Loucy (cell line): Measurements from ENCODE around the gene QPCTL.
A peak's percentile ranks its signal among the peaks of the same experiment; 100 is the strongest.
"Not testable (repeated sequence)": the region's sequence is repeated elsewhere in the genome, so short reads cannot be mapped to it uniquely, and the experiment has no call there.

ENCODE experiments used
- H2AFZ ChIP-seq: fragments of 200-600 bp; sonication (generic); 2 replicates; pipeline ENCODE4 v1.6.0; 2016; ENCODE audit warnings: antibody characterized with exemption, mild to moderate bottlenecking, low read length, moderate library complexity
- H3F3A ChIP-seq: fragments of 200-600 bp; 2 replicates; pipeline ENCODE4 v1.6.0; 2016; ENCODE audit warnings: antibody characterized with exemption, low read depth, mild to moderate bottlenecking
- H3K27me3 ChIP-seq: fragments of 200-600 bp; sonication (generic); 2 replicates; pipeline ENCODE4 v1.6.1; 2014; ENCODE audit warnings: low read length, mild to moderate bottlenecking; ENCODE audit not compliant: insufficient read depth, poor library complexity, severe bottlenecking
- H3K36me3 ChIP-seq: fragments of 200-600 bp; sonication (generic); 2 replicates; pipeline ENCODE4 v1.6.1; 2016; ENCODE audit warnings: low read length; ENCODE audit not compliant: insufficient read depth
- H3K4me1 ChIP-seq: fragments of 200-600 bp; sonication (generic); 2 replicates; pipeline ENCODE4 v1.5.1; 2014; ENCODE audit warnings: low read length, mild to moderate bottlenecking; ENCODE audit not compliant: insufficient read depth, poor library complexity, severe bottlenecking
- H3K4me2 ChIP-seq: fragments of 200-600 bp; sonication (generic); 2 replicates; pipeline ENCODE4 v1.6.0; 2014; ENCODE audit warnings: antibody characterized with exemption, low read length, low read depth, mild to moderate bottlenecking; ENCODE audit not compliant: poor library complexity, severe bottlenecking
- H3K4me3 ChIP-seq: fragments of 200-600 bp; sonication (generic); 2 replicates; pipeline ENCODE4 v1.5.1; 2014; ENCODE audit warnings: low read length, mild to moderate bottlenecking, mixed read lengths; ENCODE audit not compliant: poor library complexity, severe bottlenecking
- H3K79me2 ChIP-seq: fragments of 200-600 bp; sonication (generic); 2 replicates; pipeline ENCODE4 v1.6.1; 2014; ENCODE audit warnings: low read length; ENCODE audit not compliant: insufficient read depth
- H3K9ac ChIP-seq: fragments of 200-600 bp; sonication (generic); 2 replicates; pipeline ENCODE4 v1.6.0; 2014; ENCODE audit warnings: mild to moderate bottlenecking, low read depth, low read length, moderate library complexity; ENCODE audit not compliant: poor library complexity, severe bottlenecking
- H3K9me2 ChIP-seq: fragments of 200-600 bp; sonication (generic); replicated peaks from 2 replicates; pipeline ENCODE4 v1.6.1; 2016; ENCODE audit warnings: low read depth, low read length, mixed read lengths
- H3K9me3 ChIP-seq: fragments of 200-600 bp; sonication (generic); 2 replicates; pipeline ENCODE4 v1.6.1; 2014; ENCODE audit warnings: mild to moderate bottlenecking, antibody characterized with exemption, low read length, low read depth; ENCODE audit not compliant: insufficient read depth
- H4K20me1 ChIP-seq: fragments of 200-600 bp; sonication (generic); 2 replicates; pipeline ENCODE4 v1.6.0; 2014; ENCODE audit warnings: antibody characterized with exemption, low read length, mild to moderate bottlenecking; ENCODE audit not compliant: insufficient read depth, poor library complexity, severe bottlenecking
- EZH2phosphoT487 ChIP-seq: fragments of 200-600 bp; IDR thresholded peaks from 2 replicates; pipeline ENCODE4 v1.6.1; 2018; ENCODE audit warnings: antibody characterized with exemption, mild to moderate bottlenecking, moderate library complexity, borderline replicate concordance
- TF ChIP-seq, protein P1 (sequence below): fragments of 200-600 bp; sonication (generic); conservative IDR thresholded peaks from 2 replicates; pipeline ENCODE4 v1.5.1; 2014; ENCODE audit warnings: mild to moderate bottlenecking, antibody characterized with exemption, low read length

QPCTL gene

DNA sequence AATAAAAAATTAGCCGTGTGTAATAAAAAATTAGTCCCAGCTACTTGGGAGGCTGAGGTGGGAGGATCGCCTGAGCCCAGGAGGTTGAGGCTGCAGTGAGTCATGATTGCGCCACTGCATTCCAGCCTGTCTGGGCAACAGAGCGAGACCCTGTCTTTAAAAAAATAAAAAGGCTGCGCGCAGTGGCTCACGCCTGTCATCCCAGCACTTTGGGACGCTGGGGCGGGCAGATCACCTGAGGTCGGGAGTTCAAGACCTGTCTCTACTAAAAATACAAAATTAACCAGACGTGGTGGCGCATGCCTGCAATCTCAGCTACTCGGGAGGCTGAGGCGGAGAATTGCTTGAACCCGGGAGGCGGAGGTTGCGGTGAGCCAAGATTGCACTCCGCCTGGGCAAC, 36.2 kb downstream of the QPCTL start:
- not testable (repeated sequence) for H2AFZ ChIP-seq, H3K9me3 ChIP-seq, H3K36me3 ChIP-seq, H3K4me3 ChIP-seq, H3K27me3 ChIP-seq, H3K9me2 ChIP-seq, H3F3A ChIP-seq
- Histone ChIP-seq H3K79me2 (peaks cover 64% of the 10 kb centered on the region), H4K20me1 (peaks cover 14% of the 10 kb centered on the region), H3K9ac (peak overlapping the region; percentile 20), H3K4me1 (peaks cover 17% of the 10 kb centered on the region), H3K4me2 (peak overlapping the region; percentile 99)

DNA sequence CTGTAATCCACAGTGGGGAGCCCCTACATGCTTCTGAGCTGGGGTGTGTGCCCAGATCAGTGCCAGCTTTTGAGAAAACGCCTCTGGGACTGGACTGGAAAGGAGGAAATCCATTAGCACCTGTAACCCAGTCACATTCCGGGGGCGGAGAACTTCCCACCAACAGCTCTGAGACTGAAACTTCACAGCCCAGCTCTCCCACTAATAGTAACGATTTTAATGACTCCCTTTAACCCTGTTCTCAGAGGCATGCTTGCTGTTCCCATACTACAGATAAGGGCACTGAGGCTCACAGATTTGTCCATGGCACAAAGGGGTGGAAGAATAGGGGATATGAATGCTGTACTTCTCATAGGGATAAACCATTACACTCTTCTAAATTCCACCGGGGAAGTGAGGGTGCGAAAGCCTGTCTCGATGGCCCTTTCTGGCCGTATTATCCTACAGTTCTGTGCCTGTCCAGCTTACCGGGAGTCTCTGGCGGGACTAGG, 37.4 kb downstream of the QPCTL start:
- H3K9me3 ChIP-seq: no peaks in the 10 kb centered on the region
- H3K36me3 ChIP-seq: no peaks in the 10 kb centered on the region
- no peaks in the 10 kb centered on the region for H3K27me3 ChIP-seq
- peaks cover 14% of the 10 kb centered on the region for H4K20me1 ChIP-seq
- TF ChIP-seq EZH2phosphoT487: no peak
- TF ChIP-seq, protein P1, sequence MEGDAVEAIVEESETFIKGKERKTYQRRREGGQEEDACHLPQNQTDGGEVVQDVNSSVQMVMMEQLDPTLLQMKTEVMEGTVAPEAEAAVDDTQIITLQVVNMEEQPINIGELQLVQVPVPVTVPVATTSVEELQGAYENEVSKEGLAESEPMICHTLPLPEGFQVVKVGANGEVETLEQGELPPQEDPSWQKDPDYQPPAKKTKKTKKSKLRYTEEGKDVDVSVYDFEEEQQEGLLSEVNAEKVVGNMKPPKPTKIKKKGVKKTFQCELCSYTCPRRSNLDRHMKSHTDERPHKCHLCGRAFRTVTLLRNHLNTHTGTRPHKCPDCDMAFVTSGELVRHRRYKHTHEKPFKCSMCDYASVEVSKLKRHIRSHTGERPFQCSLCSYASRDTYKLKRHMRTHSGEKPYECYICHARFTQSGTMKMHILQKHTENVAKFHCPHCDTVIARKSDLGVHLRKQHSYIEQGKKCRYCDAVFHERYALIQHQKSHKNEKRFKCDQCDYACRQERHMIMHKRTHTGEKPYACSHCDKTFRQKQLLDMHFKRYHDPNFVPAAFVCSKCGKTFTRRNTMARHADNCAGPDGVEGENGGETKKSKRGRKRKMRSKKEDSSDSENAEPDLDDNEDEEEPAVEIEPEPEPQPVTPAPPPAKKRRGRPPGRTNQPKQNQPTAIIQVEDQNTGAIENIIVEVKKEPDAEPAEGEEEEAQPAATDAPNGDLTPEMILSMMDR: no peak
- no peak overlapping the region for H2AFZ ChIP-seq
- H3K9me2 ChIP-seq: no peaks in the 10 kb centered on the region
- peak overlapping the region; percentile 99 for H3K4me2 ChIP-seq
- peak overlapping the region; percentile 95 for H3K4me3 ChIP-seq
- no peaks in the 10 kb centered on the region for H3F3A ChIP-seq
- peak overlapping the region; percentile 94 for H3K9ac ChIP-seq
- peaks cover 17% of the 10 kb centered on the region for H3K4me1 ChIP-seq
- peaks cover 58% of the 10 kb centered on the region for H3K79me2 ChIP-seq

DNA sequence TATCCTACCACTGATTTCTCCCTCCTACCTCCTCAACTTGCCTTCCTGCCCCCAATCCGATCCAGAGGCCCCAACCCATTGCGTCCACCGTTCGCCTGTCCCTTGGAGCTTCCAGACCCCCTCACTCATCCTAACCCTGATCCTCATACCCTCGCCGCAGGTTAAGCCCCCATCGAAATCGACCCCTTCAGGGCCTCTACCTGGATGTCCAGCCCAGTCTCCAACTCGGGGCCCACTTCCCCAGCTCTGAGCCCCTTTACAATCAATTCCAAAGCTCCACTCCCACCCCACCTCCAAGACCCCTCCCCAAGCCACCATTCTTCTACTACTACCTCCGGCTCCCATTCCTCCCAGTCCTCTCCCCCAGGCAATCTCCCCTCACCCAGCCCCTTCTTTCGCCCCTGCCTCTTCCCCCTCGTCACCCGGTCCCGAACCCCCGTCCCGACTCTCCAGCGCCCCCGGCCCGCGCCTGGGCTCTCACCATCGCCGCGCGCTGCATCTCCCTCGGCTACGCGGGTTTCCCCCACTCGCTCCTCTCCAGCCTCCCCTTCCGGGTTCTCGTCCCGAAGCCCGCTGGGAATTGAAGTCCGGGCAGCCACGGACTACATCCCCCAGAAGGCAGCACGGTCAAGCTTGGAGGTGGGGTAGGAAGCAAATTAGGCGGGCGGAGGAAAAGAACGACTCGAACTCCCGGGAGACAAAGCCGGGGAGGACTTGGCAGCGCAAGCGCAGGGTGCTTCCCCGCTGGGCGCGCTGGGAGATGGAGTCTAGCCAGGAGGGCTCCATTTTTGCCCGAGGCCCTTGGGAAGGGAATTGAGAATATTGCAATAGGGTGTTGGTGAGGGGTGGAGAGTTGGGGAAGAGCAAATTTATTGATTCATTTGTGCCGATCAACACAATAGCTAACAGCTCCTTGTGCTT, 38.2 kb downstream of the QPCTL start, which contains the start of gene FBXO46:
FBXO46 (minus strand) TSS at position 529 of the 921 bp plus-strand sequence. CDS start 17,401 bp downstream, outside the sequence.
- peaks cover 17% of the 10 kb centered on the region for H3K4me1 ChIP-seq
- H3K9me3 ChIP-seq: no peaks in the 10 kb centered on the region
- H2AFZ ChIP-seq: peak within 1 kb of the TSS; percentile 82
- H3K4me3 ChIP-seq: peak within 1 kb of the TSS; percentile 95
- H3F3A ChIP-seq: no peaks in the 10 kb centered on the region
- H3K9me2 ChIP-seq: no peaks in the 10 kb centered on the region
- no peaks in the 10 kb centered on the region for H3K27me3 ChIP-seq
- H4K20me1 ChIP-seq: peaks cover 14% of the 10 kb centered on the region
- H3K4me2 ChIP-seq: peak within 1 kb of the TSS; percentile 99
- no peaks in the 10 kb centered on the region for H3K36me3 ChIP-seq
- TF ChIP-seq, protein P1: peak; percentile 45
- TF ChIP-seq EZH2phosphoT487: no peak
- peaks cover 50% of the 10 kb centered on the region for H3K79me2 ChIP-seq
- peak within 1 kb of the TSS; percentile 94 for H3K9ac ChIP-seq
